Renal cortex interstitium (tissue), 11 donors: ENCODE measurements around the gene DHRS2. TPM values are rescaled to one million over a fixed set of nuclear protein-coding genes. Genes with fewer than 3 reads are reported as not detected.
"Not testable (repeated sequence)": the region's sequence is repeated elsewhere in the genome, so short reads cannot be mapped to it uniquely, and the experiment has no call there.

Experiments
- DNase-seq, 11 donors: peaks; one replicate each; pipeline ENCODE4 v3.0.0-alpha.2; 2013; ENCODE audit warnings: low read depth in 9 of 11, low spot score in 4 of 11; ENCODE audit errors: extremely low read depth in 1 of 11
- polyA plus RNA-seq, 3 donors: library from polyadenylated mRNA; unstranded; fragments of 120-200 nt; gene quantifications; one replicate each; pipeline ENCODE4 v1.2.1, GENCODE V29; 2013; ENCODE audit not compliant: insufficient read length in 3 of 3

DHRS2 gene
- polyA plus RNA-seq, 3 donors = 27.7 to 30.8 (median 28.3) TPM

DNA sequence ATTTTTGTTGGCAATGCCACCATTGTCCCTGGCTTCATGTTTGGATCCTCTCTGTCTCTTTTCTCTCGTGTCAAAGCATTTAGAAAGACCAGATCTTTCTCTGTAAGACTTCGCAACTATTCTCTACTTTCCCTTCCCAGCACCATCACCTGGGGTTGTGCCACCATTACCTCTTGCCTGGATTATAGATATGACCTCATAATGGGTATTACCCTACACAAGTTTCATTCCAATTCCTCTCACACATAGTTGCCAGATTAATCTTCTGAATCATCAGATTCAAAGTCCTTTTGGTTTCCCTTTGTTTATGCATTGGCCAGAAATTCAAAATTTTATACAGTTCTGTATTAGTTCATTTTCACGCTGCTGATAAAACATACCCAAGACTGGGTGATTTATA is 27.2 kb upstream of the DHRS2 start:
- no peak for DNase-seq

DNA sequence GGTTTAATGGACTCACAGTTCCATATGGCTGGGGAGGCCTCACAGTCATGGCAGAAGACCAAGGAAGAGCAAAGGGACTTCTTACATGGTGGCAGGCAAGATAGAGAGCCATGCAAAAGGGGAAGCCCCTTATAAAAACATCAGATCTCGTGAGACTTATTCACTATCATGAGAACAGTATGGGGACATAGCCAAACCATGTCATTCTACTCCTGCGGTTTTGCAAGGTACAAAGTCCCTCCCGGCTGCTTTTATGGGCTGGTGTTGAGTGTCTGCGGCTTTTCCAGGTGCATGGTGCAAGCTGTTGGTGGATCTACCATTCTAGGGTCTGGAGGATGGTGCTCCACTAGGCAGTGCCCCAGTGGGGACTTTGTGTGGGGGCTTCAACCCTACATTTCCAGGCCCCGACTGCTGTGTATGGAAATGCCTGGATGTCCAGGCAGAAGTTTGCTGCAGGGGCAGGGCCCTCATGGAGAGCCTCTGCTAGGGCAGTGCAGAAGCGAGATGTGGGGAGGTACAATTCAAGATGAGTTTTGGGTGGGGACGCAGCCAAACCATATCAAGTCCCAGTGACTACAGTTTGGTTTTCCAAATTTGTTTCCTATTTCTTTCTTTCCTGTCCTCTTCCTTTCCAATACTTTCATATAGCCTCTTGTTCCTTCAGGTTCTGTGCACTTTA is 26.6 kb upstream of the DHRS2 start:
- DNase-seq = not testable (repeated sequence)

DNA sequence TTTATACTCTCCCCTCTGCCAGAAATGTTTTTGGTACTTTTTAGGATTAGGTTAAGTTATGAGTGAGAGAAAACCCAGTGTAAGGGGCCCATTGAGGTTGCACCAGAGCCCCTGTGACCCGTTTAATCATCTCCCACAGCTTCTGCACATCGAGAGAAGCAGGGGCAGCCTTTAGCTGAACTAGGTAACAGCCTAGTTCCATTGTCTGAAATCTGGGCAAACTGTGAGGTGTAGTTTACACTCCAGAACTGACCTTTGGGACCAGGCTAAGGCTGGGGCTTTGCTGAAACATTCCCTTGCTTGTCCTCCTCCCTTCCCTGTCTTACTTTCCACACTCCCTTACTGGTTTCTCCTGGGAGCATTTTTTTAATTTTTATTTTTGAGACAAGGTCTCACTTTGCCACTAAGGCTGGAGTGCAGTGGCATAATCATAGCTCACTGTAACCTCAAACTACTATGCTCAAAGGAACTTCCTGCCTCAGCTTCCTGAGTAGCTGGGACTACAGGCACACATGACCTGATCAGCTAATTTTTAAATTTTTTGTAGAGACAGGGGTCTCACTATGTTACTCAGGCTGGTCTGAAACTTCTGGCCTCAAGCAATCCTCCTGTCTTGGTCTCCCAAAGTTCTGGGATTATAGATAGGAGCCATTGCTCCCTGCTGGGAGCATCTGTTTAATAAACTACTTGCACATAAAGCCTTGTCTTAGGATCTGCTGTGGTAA is 25.9 kb upstream of the DHRS2 start:
- DNase-seq = no peak

DNA sequence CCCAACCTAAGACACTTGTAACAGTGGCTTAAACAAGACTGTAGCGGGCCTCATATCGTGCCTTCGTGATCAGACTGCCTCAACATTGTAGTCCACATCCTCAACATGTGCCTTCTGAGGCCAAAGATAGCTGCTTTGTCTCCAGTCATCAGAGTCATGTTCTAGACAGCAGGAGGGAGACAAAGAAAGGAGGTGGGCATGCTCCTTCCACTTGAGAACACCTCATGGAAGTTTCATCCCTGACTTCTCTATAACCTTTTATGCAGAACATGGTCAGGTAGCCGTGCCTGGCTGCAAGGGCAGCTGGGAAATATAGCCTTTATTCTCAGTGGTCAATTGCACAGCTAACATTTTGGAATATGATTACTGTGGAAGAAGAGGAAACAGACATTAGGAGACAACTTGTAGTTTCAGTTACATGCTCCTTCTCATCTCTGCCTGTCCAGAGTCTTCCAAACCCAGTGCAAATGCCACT is 25.3 kb upstream of the DHRS2 start:
- DNase-seq = no peak

DNA sequence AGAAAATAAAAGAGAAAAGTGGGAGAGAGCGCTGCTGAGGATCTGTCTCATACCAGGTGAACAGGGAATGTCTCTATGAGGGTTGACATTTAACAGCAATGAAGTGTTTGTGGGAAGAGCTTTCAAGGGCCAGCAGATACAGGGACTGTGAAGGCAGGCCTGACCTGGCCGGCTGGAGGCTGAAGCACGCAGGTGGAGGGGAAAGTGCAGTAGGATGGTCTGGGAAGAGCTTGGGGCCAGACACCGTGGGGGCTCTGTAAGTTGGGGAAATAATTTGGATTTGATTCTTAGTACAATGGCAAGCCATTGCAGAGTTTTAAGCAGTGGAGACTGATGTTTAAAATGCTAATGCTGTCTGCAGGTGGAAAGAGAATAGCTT is 23.8 kb upstream of the DHRS2 start:
- no peak for DNase-seq

DNA sequence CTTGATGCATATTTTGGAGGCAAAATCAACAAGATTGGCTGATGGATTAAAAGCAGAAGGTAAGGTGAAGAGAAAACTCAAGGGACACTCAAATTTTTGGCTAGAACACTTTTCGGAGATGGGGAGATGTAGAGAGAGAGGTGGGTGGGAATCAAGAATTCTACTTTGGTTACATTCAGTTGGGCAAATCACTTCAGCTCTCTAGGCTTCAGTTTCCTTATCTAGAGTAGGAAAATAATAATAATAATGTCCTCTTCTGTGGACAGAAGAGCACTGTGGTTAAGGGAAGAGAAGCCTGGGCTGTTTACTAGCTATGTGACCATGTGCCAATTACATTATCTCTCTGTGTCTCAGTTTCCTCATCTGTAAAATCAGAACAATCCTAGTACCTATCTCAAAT is 23.4 kb upstream of the DHRS2 start:
- DNase-seq = no peak

DNA sequence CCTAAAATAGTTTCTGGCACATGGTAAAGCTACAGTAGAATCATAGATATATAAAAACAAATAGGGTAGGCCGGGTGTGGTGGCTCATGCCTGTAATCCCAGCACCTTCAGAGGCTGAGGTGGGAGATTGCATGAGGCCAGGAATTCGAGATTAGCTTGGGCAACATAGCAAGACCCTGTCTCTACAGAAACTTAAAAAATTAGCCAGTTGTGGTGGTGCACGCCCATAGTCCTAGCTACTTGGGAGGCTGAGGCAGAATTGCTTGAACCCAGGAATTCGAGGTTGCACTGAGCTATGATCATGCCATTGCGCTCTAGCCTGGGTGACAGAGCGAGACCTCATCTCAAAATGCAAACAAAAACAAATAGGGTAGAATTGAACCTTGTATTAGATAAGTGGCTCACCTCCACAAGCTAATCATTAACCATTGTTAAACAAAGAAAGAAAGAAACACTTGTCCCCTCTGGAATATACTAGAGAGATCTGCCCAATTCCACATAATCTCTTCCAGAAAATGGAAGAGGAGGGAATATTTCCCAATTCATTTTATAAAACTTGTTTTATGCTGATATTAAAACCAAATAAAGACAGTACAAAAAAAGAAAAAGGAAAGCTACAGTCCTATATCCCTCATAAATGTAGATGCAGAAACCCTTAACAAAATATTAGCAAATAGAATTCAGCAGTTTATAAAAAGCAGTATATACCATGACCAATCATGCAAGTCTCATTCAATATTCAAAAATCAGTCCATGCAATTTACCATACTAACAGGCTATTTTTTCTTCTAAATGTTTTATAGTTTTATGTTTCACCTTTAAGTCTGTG is 22.7 kb upstream of the DHRS2 start:
- no peak for DNase-seq

DNA sequence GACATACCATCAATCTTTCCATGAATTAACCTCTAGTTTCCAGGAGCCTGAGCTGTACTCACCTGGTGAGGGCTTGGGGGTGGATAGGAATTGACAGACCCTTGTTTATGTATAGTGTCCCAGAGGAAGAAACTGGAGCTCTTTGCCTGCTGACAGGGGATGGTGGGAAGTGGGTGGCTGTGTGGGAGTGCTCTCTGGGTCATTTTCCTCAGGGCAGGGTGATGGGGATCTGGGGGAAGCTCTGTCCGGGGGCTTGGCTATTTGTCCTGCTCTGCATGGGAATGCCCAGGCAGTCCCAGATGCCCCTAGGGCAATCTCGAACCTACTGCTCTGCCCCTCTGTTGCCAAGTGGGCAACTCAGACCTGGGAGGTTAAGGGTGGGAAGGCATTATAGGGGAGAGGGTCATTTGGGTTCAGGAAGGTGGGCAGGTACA is 21.8 kb upstream of the DHRS2 start:
- no peak for DNase-seq

DNA sequence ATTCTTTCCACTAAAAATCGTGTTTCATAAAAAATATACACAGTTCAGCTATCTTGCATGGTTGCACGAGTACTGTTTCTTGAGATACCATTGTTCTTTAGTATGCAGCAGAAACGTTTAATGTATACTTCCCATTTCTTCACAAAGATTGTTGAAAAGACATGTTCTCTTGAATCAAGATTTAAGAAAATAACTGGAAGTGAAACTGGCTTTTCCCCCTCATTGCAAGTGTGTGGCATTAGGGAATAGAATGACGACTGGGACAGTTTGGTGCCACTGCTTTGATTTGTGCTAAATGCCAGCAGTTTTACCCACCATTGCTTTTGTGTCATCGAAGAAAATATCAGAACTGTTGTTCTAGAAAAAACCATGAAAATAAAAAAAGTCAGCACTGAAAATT is 20.3 kb upstream of the DHRS2 start:
- no peak for DNase-seq

DNA sequence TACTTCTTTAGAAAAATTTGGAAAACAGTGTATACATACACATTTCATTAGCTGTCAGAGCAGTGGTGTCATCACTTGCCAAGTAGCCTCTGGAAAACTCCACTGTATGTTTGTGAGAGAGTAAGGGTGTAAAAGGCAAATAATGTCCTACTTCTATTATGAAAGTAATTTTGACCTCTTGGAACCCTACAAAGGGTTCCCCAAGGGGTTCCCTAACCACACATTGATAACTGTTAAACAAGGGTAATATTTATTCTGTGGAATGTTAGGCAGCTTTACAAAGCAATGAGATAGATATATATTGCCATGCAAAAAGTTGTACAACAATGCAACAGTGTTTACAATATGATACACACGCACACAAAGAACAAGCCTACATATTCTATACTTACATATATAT is 18.6 kb upstream of the DHRS2 start:
- DNase-seq = no peak

DNA sequence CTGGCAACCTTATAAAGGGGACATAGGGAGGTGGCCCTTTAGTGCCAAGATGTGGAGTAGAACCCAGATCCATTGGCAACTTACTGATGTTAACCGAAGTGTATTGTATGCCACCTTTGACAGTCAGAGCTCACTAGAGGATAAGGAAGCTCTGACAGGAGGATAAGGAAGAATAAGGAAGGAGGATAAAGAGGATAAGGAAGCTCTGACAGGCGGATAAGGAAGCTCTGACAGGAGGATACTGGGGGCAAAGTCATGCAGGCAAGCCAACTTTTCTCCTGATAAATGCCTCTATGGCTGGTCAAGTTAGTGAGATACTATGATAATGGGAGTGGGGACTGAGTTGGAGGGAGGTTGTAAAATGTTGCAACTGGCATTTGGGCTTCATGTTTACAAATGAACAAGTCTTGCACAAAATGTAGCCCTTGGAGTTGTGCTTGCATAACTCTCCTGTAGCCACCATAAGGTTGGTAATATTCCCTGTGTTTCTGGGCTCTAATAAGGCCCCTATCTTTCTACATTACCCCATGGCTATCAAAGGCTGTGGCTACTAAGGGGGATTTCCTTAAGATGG is 17.7 kb upstream of the DHRS2 start:
- DNase-seq = no peak

DNA sequence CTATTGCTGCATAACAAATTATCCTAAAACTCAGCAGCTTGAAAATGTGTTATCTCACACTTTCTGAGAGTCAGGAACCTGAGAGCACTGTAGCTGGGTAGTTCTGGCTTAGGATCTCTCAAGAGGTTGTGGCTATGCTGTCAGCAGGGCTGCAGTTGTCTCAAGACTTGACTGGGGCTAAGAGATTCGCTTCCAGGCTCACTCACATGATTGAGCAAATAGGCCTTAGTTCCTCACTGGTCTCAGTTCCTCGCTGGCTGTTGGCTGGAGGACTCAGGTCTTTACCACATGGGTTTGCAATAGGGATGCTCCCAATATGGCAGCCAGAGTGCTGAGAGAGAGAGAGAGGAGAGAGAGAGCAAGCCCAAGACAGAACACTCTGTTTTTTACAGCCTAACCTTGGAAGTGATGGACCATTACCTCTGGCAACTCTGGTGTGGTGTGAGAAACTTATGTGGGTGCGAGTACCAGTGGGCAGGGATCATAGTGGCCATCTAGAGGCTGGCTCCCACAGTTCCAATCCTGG is 15.9 kb upstream of the DHRS2 start:
- DNase-seq = no peak

DNA sequence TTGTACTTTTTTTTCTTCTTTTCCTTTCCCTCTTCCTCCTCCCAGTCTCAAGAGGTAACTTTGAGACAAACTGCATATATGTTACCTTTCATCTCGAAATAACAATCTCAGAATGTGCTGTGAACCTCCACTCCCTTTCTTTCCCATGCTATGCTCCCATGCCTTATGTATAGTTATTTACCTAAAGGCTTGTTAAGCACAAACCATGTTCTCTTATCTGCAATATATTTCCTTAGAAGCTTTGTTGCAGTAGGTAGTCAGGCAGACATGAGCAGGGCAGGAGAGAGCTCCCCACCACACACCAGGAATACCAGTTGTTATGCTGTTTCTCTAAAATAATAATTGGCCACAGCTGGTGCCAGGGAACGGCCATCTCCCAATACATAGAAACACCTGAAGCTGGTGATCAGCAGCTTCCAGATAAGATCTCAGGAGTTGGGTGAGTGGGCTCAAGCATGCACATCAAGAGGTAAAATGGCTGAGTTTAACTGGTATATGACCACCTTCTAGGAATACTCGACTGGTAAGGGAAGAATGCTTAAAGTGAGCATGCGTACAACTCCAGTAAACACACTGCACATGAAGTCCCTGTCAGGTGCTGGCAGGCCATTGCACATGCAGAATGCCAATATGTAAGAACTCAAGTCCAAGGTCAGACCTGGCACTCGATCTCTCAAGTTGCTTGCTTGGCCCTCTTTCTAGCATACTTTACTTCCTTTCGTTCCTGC is 14.8 kb upstream of the DHRS2 start:
- no peak for DNase-seq

DNA sequence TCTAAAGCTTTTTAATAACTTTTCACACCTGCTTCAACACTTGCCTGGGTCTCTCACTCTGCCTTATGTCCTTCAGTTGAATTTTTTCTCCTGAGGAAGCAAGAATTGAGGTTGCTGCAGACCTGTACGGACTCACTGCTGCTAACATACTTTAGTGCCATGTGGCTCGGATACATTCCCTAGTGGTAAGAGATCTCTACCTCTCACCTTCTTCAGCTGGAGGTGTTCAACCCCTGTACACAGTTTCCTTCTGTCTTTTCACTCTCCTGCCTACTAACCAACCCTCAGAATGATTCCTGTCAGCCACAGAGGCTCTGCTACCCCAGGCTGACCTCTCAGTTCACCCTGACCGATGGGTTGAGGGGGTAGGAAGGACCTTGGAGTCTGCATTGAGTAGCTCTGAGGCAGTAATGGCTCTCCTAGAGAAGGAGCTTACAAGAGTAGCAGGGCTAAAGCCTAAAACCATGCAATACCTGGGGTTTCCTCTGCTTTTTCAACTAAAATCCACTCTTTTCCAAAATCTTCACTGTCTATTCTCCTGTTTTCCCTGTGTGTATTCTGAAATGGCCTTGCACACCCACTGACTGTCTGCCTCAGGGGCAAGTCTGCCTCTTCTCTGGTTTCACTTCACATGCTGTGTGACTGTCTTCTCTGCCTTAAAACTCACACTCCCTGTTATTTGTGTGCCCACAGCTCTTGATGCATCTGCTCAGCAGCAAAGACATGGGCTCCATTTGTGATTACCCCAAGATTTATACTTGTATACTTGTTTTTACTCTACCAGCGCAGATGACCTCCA is 14.0 kb upstream of the DHRS2 start:
- no peak for DNase-seq

DNA sequence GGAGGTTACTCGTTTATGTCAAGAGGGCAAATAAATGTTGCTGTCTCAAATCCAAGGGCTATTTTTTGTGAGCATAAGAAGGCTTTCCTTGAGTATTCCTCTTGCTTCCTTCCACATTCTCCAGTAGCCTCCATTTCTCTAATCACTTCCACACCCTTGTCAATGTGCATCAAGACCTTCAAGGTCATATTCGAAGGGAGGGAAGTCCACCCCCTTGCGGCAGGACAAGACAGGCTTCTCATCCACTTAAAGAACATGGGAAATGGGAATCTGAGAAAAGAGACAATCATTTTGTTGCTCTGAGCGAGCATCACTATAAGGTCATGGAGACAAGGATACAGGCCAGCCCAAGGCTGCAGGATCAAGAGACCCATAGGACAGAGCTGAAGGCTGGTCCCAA is 13.2 kb upstream of the DHRS2 start:
- no peak for DNase-seq

DNA sequence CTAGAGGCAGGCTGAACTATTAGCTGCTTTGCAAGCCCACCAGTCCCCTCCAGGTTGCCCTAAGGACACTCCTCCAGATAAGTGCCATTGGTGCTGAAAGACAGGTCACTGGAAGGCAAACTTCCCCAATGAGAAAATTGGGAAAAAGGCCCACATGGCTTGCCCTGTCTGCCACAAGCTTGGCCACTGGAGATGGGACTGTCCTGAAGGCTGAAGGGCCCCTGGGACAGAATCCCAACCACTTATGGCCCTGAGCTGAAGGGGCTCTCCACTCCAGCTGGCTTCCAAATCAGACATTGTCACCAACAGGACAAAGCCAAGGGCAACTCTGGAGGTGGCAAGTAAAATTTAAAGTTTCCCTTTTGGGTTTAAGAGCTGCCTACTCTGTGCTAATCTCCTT is 12.2 kb upstream of the DHRS2 start:
- no peak for DNase-seq

DNA sequence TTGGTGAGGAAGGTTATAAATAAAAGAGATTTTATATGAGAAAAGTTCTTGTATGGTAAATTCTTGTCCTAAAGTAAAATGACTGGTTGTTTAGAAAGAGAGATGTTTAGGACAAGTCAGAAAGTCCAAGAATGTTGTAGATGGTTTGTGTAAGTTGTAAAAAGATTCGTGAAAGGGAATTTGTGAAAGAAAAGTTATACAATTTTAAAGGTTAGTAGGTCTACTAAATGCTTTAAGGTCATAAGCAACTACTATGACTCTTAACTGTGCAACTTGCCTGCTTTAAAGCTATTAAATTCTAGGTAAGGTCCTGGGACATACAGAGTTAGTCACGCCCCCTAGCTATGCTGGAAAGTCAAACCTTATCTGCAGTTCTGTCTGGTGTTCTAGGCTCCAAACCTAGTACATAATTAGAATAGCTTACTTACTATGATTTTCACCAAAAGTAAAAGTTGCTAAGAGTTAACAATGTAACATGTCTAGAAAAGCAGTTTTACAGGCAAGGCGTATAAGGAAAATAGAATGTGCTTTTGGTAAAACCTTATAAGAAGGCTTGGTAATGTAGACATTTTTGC is 11.2 kb upstream of the DHRS2 start:
- no peak for DNase-seq

DNA sequence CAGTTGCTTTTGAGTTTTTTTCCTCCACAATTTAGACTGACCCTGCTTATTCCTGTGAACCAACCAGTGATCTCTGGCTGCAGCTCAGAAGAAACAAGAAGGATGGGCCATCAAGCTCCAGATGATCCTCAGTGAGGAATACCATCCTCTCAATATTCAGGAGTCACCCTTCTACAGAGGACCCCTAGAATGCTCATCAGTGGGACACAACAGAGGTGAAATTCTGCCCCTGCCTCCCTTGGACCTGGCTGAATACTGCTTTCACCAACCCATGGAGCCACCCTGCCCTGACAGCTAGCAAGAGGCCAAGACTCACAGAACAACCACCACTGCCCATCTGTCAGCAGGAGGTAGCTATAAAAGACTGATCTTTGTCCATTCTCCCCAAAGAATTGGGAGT is 9.2 kb upstream of the DHRS2 start:
- DNase-seq = no peak
